ENCODE data around the gene FAM163B.

- TF ChIP-seq MXI1 (IDR thresholded peaks at IDR 0.05; ENCODE audit: low read depth, low read length) (no peak), TRIM28 (IDR thresholded peaks at IDR 0.05) (no peak), CTCF (IDR thresholded peaks at IDR 0.05 in 2 of 3, conservative IDR thresholded peaks at IDR 0.05 in 1 of 3; ENCODE audit: insufficient read depth in 2 of 3, low read depth in 1 of 3, low read length in 3 of 3) (no peak), KDM5B (IDR thresholded peaks at IDR 0.05; ENCODE audit: insufficient replicate concordance, low read depth, low read length) (no peak)
- TF ChIP-seq, protein P1, sequence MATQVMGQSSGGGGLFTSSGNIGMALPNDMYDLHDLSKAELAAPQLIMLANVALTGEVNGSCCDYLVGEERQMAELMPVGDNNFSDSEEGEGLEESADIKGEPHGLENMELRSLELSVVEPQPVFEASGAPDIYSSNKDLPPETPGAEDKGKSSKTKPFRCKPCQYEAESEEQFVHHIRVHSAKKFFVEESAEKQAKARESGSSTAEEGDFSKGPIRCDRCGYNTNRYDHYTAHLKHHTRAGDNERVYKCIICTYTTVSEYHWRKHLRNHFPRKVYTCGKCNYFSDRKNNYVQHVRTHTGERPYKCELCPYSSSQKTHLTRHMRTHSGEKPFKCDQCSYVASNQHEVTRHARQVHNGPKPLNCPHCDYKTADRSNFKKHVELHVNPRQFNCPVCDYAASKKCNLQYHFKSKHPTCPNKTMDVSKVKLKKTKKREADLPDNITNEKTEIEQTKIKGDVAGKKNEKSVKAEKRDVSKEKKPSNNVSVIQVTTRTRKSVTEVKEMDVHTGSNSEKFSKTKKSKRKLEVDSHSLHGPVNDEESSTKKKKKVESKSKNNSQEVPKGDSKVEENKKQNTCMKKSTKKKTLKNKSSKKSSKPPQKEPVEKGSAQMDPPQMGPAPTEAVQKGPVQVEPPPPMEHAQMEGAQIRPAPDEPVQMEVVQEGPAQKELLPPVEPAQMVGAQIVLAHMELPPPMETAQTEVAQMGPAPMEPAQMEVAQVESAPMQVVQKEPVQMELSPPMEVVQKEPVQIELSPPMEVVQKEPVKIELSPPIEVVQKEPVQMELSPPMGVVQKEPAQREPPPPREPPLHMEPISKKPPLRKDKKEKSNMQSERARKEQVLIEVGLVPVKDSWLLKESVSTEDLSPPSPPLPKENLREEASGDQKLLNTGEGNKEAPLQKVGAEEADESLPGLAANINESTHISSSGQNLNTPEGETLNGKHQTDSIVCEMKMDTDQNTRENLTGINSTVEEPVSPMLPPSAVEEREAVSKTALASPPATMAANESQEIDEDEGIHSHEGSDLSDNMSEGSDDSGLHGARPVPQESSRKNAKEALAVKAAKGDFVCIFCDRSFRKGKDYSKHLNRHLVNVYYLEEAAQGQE (IDR thresholded peaks at IDR 0.05; ENCODE audit: borderline replicate concordance) = no peak
- TF ChIP-seq, protein P1 (CRISPR knock-in tag; IDR thresholded peaks at IDR 0.05; ENCODE audit: low read depth) = no peak
These were observed 40.0 kb upstream of the FAM163B start for GRCh38 chr9:133649194-133649593.

All from K562 (cell line).